HepG2 (cell line): ENCODE measurements around the gene PDLIM7. TPM values are rescaled to one million over a fixed set of nuclear protein-coding genes. Genes with fewer than 3 reads are reported as not detected.

Source experiments
- ATF4 ChIP-seq, 2 experiments: fragments of 450-650 bp in 1 of 2; sonication (generic) in 1 of 2; formaldehyde crosslinking; IDR thresholded peaks; 2 replicates each; pipeline versions ENCODE4 v1.5.0 to v1.8.0; 2020 to 2022; ENCODE audit warnings: mild to moderate bottlenecking in 1 of 2, missing genetic modification reagents in 1 of 2
- FOXO1 ChIP-seq: sonication (generic); formaldehyde crosslinking; IDR thresholded peaks from 2 replicates; pipeline ENCODE4 v1.4.0; 2020; ENCODE audit warnings: missing genetic modification reagents
- HES4 ChIP-seq: sonication (generic); formaldehyde crosslinking; IDR thresholded peaks from 2 replicates; pipeline ENCODE4 v1.9.0; 2021; ENCODE audit warnings: mild to moderate bottlenecking, missing genetic modification reagents, borderline replicate concordance
- MAX ChIP-seq: IDR thresholded peaks from 2 replicates; pipeline ENCODE4 v1.6.1; 2012; ENCODE audit warnings: inconsistent platforms
- YY1 ChIP-seq: IDR thresholded peaks from 2 replicates; pipeline ENCODE4 v1.6.1; 2011; ENCODE audit warnings: low read length, low read depth, moderate library complexity, mild to moderate bottlenecking; ENCODE audit not compliant: insufficient read depth, insufficient replicate concordance
- ZNF281 ChIP-seq: sonication (generic); formaldehyde crosslinking; IDR thresholded peaks from 2 replicates; pipeline ENCODE4 v1.4.0; 2020; ENCODE audit warnings: missing genetic modification reagents, borderline replicate concordance
- ZNF350 ChIP-seq: sonication (generic); formaldehyde crosslinking; IDR thresholded peaks from 2 replicates; pipeline ENCODE4 v1.4.0; 2020; ENCODE audit warnings: mild to moderate bottlenecking, low read depth, missing genetic modification reagents, borderline replicate concordance
- polyA plus RNA-seq, 8 experiments: library from polyadenylated mRNA; depleted of rRNA in 3 of 8; stranded (reverse) in 7 of 8; unstranded in 1 of 8; fragments of >200 nt; fragmentation: Illumina TruSeq in 4 of 8; extraction: Trizol in 4 of 8; gene quantifications; 2 replicates each; pipeline versions ENCODE4 v1.2.1 to v1.2.3, GENCODE V29; 2011 to 2016; ENCODE audit warnings: low read depth in 4 of 8, missing spikeins in 1 of 8, mixed read lengths in 1 of 8; ENCODE audit not compliant: insufficient read depth in 1 of 8
- total RNA-seq, 5 experiments: library from RNA; depleted of rRNA; stranded (reverse); fragments of >200 nt; fragmentation: Illumina TruSeq; extraction: Trizol; gene quantifications; 2 replicates each; pipeline ENCODE4 v1.2.3, GENCODE V29; 2016; ENCODE audit warnings: low read depth in 1 of 5

Gene PDLIM7
- total and polyA plus RNA-seq, 2 of the 13 experiments (the other 11 are each of a cell fraction or from before 2014, with no cell fraction given): 21.1 to 31.3 TPM

- TF ChIP-seq ZNF281 (CRISPR knock-in tag): peak; percentile 59; the same call in 1 of the 2 replicates
- TF ChIP-seq HES4 (CRISPR knock-in tag): 0 out of 2 replicates have a peak, but pooled peaks have one; percentile 4
- no peak for TF ChIP-seq YY1
- 0 out of 2 replicates have a peak, but pooled peaks have one; percentile 21 for TF ChIP-seq FOXO1 (CRISPR knock-in tag)
- TF ChIP-seq ATF4 (CRISPR knock-in tag; IDR thresholded peaks at IDR 0.05): 0 out of 4 replicates have a peak, but pooled peaks of 1 of the 2 experiments have one; percentile 4
- no peak for TF ChIP-seq ZNF350
- TF ChIP-seq MAX: peak; percentile 71
These were observed 50.3 kb downstream of the PDLIM7 start (continued) for GRCh38 chr5:177447066-177447610.
